ENCODE results near the gene ACTR3.
"Not testable (repeated sequence)": the region's sequence is repeated elsewhere in the genome, so short reads cannot be mapped to it uniquely, and the experiment has no call there.

ACTR3 gene

DNA sequence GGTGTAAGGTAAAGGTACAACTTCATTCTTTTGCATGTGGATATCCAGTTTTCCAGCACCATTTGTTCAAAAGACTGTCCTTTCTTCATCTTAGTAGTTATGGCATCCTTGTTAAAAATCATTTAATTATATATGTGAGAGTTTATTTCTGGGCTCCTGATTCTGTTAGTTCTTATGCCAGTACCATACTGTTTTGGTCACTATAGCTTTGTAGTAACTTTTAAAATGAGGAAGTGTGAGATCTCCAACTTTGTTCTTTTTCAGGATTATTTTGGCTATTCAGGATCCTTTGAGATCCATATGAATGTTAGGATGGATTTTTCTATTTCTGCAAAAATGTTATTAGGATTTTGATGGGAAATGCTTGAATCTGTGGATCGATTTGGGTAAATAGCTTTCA, 16.8 kb downstream of the ACTR3 start:
- DNase-seq, result no peak

GRCh38 chr2:113907297-113907696, 17.4 kb downstream of the ACTR3 start:
- DNase-seq, result no peak

DNA sequence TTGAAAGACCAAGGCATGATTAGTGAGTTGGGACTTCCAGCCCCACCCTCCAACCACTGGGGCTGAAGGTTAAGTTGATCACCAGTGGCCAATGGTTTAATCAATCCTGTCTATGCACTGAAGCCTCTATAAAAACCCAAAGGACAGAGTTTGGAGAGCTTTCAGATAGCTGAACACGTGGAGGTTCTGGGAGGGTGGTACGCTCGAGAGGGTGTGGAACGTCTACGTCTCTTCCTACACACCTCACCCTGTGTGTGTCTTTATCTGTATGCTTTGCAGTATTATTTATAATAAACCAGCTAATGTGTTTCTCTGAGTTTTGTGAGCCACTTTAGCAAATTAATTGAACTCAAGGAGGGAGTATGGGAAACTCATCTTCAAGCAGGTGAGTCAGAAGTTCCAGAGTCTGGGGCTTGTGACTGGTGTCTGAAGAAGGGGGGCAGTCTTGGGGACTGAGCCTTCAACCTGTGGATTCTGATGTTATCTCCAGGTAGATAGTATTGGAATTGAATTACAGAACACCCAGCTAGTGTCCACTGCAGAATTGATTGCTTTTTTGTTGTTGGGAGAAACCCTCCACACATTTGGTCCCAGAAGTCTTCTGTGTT, 20.3 kb downstream of the ACTR3 start:
- no peak for DNase-seq

DNA sequence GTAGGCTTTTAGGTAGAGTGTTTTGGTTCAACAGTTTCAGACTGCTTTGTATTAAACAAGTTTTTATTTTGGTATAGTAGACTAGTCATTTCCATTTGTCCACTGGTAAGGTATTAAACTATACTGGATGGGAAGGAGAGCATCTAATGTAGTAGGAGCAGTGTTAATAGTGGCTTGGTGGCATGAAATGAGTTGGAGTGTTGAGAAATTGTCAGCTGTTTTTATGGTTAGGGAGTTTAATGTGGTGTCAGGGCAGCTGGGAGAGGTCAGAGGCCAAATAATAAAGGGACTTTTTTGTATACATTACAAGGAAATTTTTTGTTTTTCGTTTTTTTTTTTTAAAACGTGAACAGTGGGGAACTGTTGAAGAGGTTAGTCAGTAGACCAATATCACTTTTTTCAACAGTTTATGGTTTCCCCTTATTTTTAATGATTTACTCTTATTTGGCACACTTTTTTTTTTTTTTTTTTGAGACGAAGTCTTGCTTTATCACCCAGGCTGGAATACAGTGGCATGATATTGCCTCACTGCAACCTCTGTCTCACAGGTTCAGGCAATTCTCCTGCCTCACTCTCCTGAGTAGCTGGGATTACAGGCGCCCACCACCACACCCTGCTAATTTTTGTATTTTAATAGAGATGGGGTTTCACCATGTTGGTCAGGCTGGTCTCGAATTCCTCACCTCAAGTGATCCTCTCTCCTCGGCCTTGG, 21.2 kb downstream of the ACTR3 start:
- DNase-seq, result no peak

DNA sequence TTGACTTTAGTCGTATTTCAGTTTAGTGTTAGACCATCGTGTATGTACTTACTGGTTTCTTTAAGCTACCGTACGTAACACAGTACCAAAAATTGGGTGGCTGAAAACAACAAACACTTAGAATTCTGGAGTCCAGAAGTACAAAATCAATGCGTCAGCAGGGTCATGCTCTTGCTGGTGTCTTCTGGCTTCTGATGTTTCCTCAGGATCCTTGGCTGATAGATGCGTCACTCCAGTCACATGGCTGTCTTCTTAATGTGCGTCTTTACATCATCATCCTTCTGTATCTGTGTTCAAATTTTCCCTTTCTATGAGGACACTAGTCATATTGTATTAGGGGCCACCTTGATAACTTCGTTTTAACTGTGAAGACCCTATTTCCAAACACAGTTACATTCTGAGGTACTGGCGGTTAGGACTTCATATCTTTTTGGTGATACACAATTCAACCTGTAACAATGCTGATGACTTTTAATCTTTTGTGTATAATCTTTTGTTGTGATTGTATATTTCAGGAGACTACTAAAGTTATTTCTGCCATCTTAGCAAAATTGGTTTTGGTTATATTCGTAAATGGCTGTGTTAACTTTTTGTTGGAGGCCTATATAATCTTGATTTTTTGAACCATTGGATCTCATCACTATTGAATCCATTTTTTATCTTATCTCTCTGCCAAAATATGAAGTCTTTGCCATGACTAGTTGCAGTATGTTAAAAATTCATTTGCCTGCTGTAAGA, 25.4 kb downstream of the ACTR3 start:
- no peak for DNase-seq

GRCh38 chr2:113918229-113918628, 28.3 kb downstream of the ACTR3 start:
- DNase-seq, result no peak

DNA sequence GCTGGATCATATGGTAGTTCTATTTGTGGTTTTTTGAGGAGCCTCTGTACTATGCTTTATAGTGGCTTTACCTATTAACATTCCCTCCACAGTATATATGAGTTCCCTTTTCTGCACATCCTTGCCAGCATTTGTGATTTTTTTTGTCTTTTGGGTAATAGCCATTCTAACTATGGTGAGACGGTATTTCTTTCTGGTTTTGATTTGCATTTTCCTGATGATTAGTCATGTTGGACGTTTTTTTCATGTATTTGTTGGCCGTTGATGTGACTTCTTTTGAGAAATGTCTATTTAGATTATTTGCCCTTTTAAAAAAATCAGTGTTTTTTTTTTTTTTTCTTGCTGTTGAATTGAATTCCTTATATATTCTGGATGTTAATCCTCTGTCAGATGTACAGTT, 31.1 kb downstream of the ACTR3 start:
- no peak for DNase-seq

DNA sequence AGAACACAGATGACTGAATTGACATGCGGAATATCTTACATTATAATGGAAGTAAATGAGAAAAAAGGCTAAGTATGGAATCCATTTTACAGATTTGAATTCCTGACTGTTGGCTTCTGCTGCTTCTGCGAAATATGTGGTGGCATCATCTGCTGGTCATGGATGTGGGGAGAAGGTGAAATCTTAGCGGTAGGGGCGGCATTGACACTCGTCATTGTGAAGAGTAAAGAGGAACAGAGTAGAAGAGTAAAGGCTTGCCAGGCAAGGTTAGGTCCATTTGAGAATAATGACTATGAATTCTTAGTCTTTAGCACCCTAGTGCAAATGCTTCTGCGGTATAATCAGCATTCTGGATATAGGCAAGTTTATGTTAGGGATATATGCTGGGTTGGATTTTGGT, 32.4 kb downstream of the ACTR3 start:
- no peak for DNase-seq

DNA sequence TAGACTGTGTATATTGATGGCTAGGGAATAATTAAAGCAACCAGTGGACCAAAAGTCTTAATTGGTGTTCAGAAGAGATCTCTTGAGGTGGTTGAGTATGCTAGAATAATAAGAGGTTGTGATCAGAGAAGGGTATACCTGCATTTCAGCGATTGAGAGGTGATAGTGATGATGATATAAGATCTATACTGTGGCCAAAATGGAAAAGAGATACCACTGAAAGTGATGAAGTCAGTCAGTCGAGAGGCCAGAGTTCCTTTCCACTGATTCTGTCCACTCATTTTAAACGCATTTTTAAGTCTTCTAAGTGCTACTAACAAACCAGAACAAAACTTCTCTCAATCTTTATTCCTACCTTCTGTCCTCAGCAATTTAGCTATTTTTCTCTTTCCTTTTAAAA, 32.9 kb downstream of the ACTR3 start:
- no peak for DNase-seq

DNA sequence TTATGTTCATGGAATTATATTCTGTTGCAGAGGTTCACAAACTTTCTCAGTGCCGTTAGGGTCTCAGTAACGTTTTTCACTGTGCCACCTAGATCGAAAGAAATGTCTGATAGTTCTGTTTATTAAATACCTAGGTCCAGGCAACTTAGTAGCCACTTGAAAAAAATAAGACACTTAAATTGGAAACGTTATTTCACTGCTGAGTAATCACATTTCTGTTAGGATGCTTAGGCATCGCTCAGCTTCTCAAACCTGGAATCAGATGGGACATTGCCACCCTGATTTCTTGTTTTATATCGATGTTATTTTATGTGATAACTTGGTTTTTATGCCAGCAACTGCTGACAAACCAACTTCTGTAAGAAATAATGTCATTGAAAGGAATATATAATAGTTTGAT, 36.0 kb downstream of the ACTR3 start:
- no peak for DNase-seq

GRCh38 chr2:113926314-113926713, 36.4 kb downstream of the ACTR3 start:
- DNase-seq, result no peak

GRCh38 chr2:113930448-113930847, 40.6 kb downstream of the ACTR3 start:
- DNase-seq, result no peak

GRCh38 chr2:113937501-113937900, 47.6 kb downstream of the ACTR3 start:
- DNase-seq, result no peak

- no peak for DNase-seq
Observed at GRCh38 chr2:113940891-113941290, 51.0 kb downstream of the ACTR3 start.

DNA sequence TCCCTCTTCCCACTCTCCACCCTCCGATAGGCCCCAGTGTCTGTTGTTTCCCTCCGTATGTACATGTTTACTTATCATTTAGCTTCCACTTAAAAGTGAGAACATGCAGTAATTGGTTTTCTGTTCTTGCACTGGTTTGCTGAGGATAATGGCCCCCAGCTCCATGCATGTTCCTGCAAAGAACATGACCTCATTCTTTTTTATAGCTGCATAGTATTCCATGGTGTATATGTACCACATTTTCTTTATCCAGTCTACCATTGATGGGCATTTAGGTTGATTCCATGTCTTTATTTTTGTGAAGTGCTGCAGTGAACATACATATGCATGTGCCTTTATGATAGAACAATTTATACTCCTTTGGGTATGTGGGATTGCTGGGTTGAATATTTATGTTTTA, 55.9 kb downstream of the ACTR3 start:
- not testable (repeated sequence) for DNase-seq

GRCh38 chr2:113950906-113951305, 61.0 kb downstream of the ACTR3 start:
- DNase-seq, result not testable (repeated sequence)

GRCh38 chr2:113961000-113961399, 71.1 kb downstream of the ACTR3 start:
- no peak for DNase-seq

- no peak for DNase-seq
Observed at GRCh38 chr2:113962692-113963480, 73.0 kb downstream of the ACTR3 start.

GRCh38 chr2:113963965-113964364, 74.1 kb downstream of the ACTR3 start:
- no peak for DNase-seq

- DNase-seq, result no peak
Observed at GRCh38 chr2:113964436-113964835, 74.5 kb downstream of the ACTR3 start.

DNA sequence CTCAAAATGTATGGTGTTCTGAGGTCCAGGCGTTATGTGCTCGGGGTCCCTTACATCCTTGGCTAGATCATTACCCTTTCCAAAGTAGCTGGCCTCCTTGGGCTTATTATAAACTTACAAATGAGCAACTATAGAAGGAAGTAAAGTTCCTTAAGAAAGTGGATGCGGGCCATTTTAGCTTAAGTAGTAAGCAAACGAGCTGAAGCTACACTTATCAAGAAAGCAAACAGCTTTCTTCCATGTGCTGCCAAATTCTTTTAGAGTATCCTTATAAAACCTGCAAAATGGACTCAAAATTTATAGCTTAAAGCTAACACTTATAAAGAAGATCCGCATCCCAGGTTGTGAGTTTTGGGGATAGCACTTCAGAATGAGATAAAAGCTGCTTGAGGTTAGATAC, 75.3 kb downstream of the ACTR3 start:
- DNase-seq, result no peak

GRCh38 chr2:113965644-113966043, 75.8 kb downstream of the ACTR3 start:
- DNase-seq, result peak; percentile 62

GRCh38 chr2:113966171-113966570, 76.3 kb downstream of the ACTR3 start:
- DNase-seq, result no peak

Measured in hematopoietic multipotent progenitor cell treated with erythropoietin and hydrocortisone succinate and interleukin-3 and kit ligand, for 8 days (in vitro differentiated cells).